Neural crest cell (in vitro differentiated cells): Measurements from ENCODE around the gene ODR4. TPM values are rescaled to one million over a fixed set of nuclear protein-coding genes. Genes with fewer than 3 reads are reported as not detected.

Experiments used
- DNase-seq: peaks from one replicate; pipeline ENCODE4 v3.0.0; 2021; ENCODE audit warnings: low read depth, mixed read lengths, low spot score
- H3K27ac Mint-ChIP-seq: one replicate; pipeline ENCODE4 v1.8.0; 2021; ENCODE audit warnings: mild to moderate bottlenecking, mixed read lengths; ENCODE audit not compliant: unreplicated experiment
- H3K27me3 Mint-ChIP-seq: 2 replicates; pipeline ENCODE4 v1.8.0; 2021; ENCODE audit warnings: low read depth, mild to moderate bottlenecking, mixed read lengths
- H3K36me3 Mint-ChIP-seq: 2 replicates; pipeline ENCODE4 v1.8.0; 2021; ENCODE audit warnings: low read depth, mild to moderate bottlenecking, mixed read lengths
- H3K4me1 Mint-ChIP-seq: 2 replicates; pipeline ENCODE4 v1.8.0; 2021; ENCODE audit warnings: mixed read lengths
- H3K4me3 Mint-ChIP-seq: one replicate; pipeline ENCODE4 v1.8.0; 2021; ENCODE audit warnings: mild to moderate bottlenecking, mixed read lengths
- H3K9me3 Mint-ChIP-seq: 2 replicates; pipeline ENCODE4 v1.8.0; 2021; ENCODE audit warnings: mixed read lengths
- CTCF ChIP-seq: fragments of 200-600 bp; sonication (generic); conservative IDR thresholded peaks from 2 replicates; pipeline ENCODE4 v1.5.0; 2021; ENCODE audit warnings: antibody characterized with exemption, mild to moderate bottlenecking
- long read RNA-seq: library from polyadenylated mRNA; unstranded; transcript quantifications from one replicate; pipeline ENCODE4 v2.0.0, GENCODE V29; 2020
- total RNA-seq: library from RNA; stranded (reverse); gene quantifications from 2 replicates; pipeline ENCODE4 v1.2.1, GENCODE V29; 2021

ODR4 gene
- total RNA-seq = 18.3 and 22.2 TPM in 2 replicates
- long read RNA-seq, transcript ODR4-201 (14 exons, 3,792 nt) = major isoform, 57 of 85 reads
- long read RNA-seq, partial matches to known transcripts = 9 of 85 reads
- long read RNA-seq, other reads (novel, unspliced or antisense) = 19 of 85 reads

- peak; percentile 95 for DNase-seq
- peaks cover 13% of the 10 kb centered on the region for H3K36me3 Mint-ChIP-seq
- H3K27ac Mint-ChIP-seq = peak within 1 kb of the TSS; percentile 99
- no peaks in the 10 kb centered on the region for H3K27me3 Mint-ChIP-seq
- no peaks in the 10 kb centered on the region for H3K9me3 Mint-ChIP-seq
- H3K4me3 Mint-ChIP-seq = peak within 1 kb of the TSS; percentile 97
- peak; percentile 92 for TF ChIP-seq CTCF
- peaks cover 30% of the 10 kb centered on the region for H3K4me1 Mint-ChIP-seq
Observed at GRCh38 chr1:186375152-186375928, at the start of gene ODR4, which contains the start of gene TPR. Gene ODR4, plus strand, starts transcription at chr1:186375838. Its CDS starts 3,948 bp downstream, at chr1:186379786. Gene TPR, minus strand, starts transcription at chr1:186375253. Its CDS starts 225 bp downstream, at chr1:186375028.

GRCh38 chr1:186326009-186326408 lies 49.6 kb upstream of the ODR4 start:
- no peak overlapping the region for H3K4me3 Mint-ChIP-seq
- DNase-seq = no peak
- H3K36me3 Mint-ChIP-seq = peaks cover 17% of the 10 kb centered on the region
- TF ChIP-seq CTCF = no peak
- no peaks in the 10 kb centered on the region for H3K4me1 Mint-ChIP-seq
- H3K9me3 Mint-ChIP-seq = no peaks in the 10 kb centered on the region
- no peaks in the 10 kb centered on the region for H3K27me3 Mint-ChIP-seq
- no peak overlapping the region for H3K27ac Mint-ChIP-seq

- H3K27me3 Mint-ChIP-seq = no peaks in the 10 kb centered on the region
- no peaks in the 10 kb centered on the region for H3K9me3 Mint-ChIP-seq
- no peak overlapping the region for H3K4me3 Mint-ChIP-seq
- DNase-seq = no peak
- peaks cover 15% of the 10 kb centered on the region for H3K36me3 Mint-ChIP-seq
- H3K4me1 Mint-ChIP-seq = no peaks in the 10 kb centered on the region
- no peak overlapping the region for H3K27ac Mint-ChIP-seq
- no peak for TF ChIP-seq CTCF
Observed at GRCh38 chr1:186327331-186327730, 48.3 kb upstream of the ODR4 start.

GRCh38 chr1:186330758-186331157 lies 44.9 kb upstream of the ODR4 start:
- Mint-ChIP-seq H3K9me3 (no peaks in the 10 kb centered on the region), H3K36me3 (peaks cover 18% of the 10 kb centered on the region), H3K27me3 (no peaks in the 10 kb centered on the region), H3K4me3 (no peak overlapping the region), H3K27ac (no peak overlapping the region), H3K4me1 (no peaks in the 10 kb centered on the region)
- peak; percentile 60 for TF ChIP-seq CTCF
- DNase-seq = no peak

GRCh38 chr1:186337554-186337953 lies 38.1 kb upstream of the ODR4 start:
- Mint-ChIP-seq H3K9me3 (no peaks in the 10 kb centered on the region), H3K4me1 (no peaks in the 10 kb centered on the region), H3K4me3 (no peak overlapping the region), H3K36me3 (peaks cover 15% of the 10 kb centered on the region), H3K27me3 (no peaks in the 10 kb centered on the region), H3K27ac (no peak overlapping the region)
- no peak for TF ChIP-seq CTCF
- DNase-seq = no peak
